ENCODE measurements around the gene IL3. TPM values are rescaled to one million over a fixed set of nuclear protein-coding genes. Genes with fewer than 3 reads are reported as not detected.

IL3 gene
- total and polyA plus RNA-seq, 12 donors: not detected

GRCh38 chr5:132064140-132064539 lies 3.7 kb downstream of the IL3 start:
- DNase-seq: no peak
- no peaks in the 10 kb centered on the region for H3K27me3 ChIP-seq
- intact Hi-C loops (cut with DNase I): loop anchor here in 9 of 10 donors (2.0 to 10.0 kb wide), 12 partner anchors 68 to 477 kb away; no protein-coding TSS in a partner anchor
- WGBS, 2 donors: 66 to 71% methylated on average over 5 of the region's 5 CpGs
- H3K27ac ChIP-seq: no peak overlapping the region
- ATAC-seq: no peak
- TF ChIP-seq CTCF (IDR thresholded peaks at IDR 0.05): no peak
- H3K4me3 ChIP-seq: no peak overlapping the region
- H3K36me3 ChIP-seq: no peaks in the 10 kb centered on the region
- H3K9me3 ChIP-seq: no peaks in the 10 kb centered on the region
- H3K4me1 ChIP-seq: peaks cover 0 to 8% (median 0%) of the 10 kb centered on the region in 9 donors

- intact Hi-C loops (cut with DNase I): loop anchor here in 9 of 10 donors (2.0 to 10.0 kb wide), 12 partner anchors 67 to 478 kb away; no protein-coding TSS in a partner anchor
- peaks cover 0 to 8% (median 0%) of the 10 kb centered on the region in 9 donors for H3K4me1 ChIP-seq
- 71 to 82% methylated on average over 11 of the region's 11 CpGs for WGBS, 2 donors
- H3K36me3 ChIP-seq: no peaks in the 10 kb centered on the region
- no peak overlapping the region for H3K27ac ChIP-seq
- TF ChIP-seq CTCF (IDR thresholded peaks at IDR 0.05): peak; percentile 75 to 95 (median 90)
- DNase-seq (peak; percentile 49 to 71), ATAC-seq (peak; percentile 45 to 86 (median 70))
- H3K4me3 ChIP-seq: no peak overlapping the region
- H3K27me3 ChIP-seq: no peaks in the 10 kb centered on the region
- no peaks in the 10 kb centered on the region for H3K9me3 ChIP-seq
Observed at GRCh38 chr5:132064738-132065331, 4.4 kb downstream of the IL3 start.

- peak; percentile 15 to 63 (median 54) for TF ChIP-seq CTCF (IDR thresholded peaks at IDR 0.05)
- DNase-seq: peak; percentile 50 to 57
- no peaks in the 10 kb centered on the region for H3K36me3 ChIP-seq
- ATAC-seq: peak in 6 of 8 donors; percentile 56 to 78 (median 70)
- H3K4me3 ChIP-seq: no peak overlapping the region
- WGBS, 2 donors: 57 to 62% methylated on average over 4 of the region's 4 CpGs
- no peak overlapping the region for H3K27ac ChIP-seq
- H3K9me3 ChIP-seq: no peaks in the 10 kb centered on the region
- H3K27me3 ChIP-seq: no peaks in the 10 kb centered on the region
- peaks cover 0 to 8% (median 0%) of the 10 kb centered on the region in 9 donors for H3K4me1 ChIP-seq
- intact Hi-C loops (cut with DNase I): loop anchor here in 9 of 10 donors (2.0 to 10.0 kb wide), 9 partner anchors 67 to 471 kb away; no protein-coding TSS in a partner anchor
Observed at GRCh38 chr5:132065351-132065937, 5.0 kb downstream of the IL3 start.

- TF ChIP-seq CTCF (IDR thresholded peaks at IDR 0.05): no peak
- no peak overlapping the region for H3K27ac ChIP-seq
- intact Hi-C loops (cut with DNase I): loop anchor here in 9 of 10 donors (2.0 to 10.0 kb wide), 9 partner anchors 66 to 471 kb away; no protein-coding TSS in a partner anchor
Observed at GRCh38 chr5:132065951-132066701, 5.7 kb downstream of the IL3 start.

More at GRCh38 chr5:132065951-132066701, 5.7 kb downstream of the IL3 start:
- Histone ChIP-seq H3K4me3 (no peak overlapping the region), H3K36me3 (no peaks in the 10 kb centered on the region), H3K27me3 (no peaks in the 10 kb centered on the region), H3K9me3 (no peaks in the 10 kb centered on the region), H3K4me1 (peaks cover 0 to 14% (median 0%) of the 10 kb centered on the region in 9 donors)
- 84 to 96% methylated on average over 13 of the region's 13 CpGs for WGBS, 2 donors
- no peak for DNase-seq
- ATAC-seq: no peak
